Measurements from ENCODE around the gene CMIP.
A peak's percentile ranks its signal among the peaks of the same experiment; 100 is the strongest.

Gene CMIP

GRCh38 chr16:81552743-81553079, 108.1 kb downstream of the CMIP start:
- DNase-seq, result no peak

DNA sequence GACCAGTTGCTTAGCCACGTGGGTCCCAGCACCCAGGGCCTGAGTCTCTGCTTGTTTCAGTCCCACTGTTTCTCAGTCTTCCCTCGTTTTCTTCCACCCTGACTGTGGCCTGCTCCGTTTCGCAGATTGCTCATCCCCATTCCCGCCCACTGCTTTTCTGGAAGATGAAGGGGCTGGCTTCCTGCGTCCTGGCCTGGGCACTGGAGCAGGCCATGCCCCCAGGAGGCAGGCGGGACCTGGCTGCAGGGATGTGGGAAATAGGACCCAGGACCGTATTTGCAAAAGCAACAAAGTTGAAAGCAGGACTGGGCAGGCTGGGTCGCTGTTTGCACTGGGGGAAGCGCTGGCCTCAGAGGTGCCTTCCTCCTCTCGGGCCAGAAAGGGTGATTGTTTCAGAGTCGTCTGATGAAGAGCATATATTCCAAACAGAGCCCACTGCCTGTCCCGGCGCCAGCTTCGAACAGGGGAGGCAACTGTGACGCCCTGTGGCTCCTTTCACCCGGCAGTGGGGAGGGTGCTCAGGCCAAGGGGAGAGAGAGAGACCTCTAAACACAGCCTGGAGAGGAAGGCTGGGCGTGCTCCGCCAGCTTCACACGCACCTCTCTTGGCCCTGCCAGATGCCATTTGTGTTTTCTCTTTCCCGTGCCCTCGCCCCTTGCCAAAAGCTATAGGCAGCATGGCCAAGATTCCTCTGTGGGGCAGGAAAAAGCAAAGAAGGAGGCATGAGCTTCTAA, 108.6 kb downstream of the CMIP start:
- DNase-seq, result no peak

DNA sequence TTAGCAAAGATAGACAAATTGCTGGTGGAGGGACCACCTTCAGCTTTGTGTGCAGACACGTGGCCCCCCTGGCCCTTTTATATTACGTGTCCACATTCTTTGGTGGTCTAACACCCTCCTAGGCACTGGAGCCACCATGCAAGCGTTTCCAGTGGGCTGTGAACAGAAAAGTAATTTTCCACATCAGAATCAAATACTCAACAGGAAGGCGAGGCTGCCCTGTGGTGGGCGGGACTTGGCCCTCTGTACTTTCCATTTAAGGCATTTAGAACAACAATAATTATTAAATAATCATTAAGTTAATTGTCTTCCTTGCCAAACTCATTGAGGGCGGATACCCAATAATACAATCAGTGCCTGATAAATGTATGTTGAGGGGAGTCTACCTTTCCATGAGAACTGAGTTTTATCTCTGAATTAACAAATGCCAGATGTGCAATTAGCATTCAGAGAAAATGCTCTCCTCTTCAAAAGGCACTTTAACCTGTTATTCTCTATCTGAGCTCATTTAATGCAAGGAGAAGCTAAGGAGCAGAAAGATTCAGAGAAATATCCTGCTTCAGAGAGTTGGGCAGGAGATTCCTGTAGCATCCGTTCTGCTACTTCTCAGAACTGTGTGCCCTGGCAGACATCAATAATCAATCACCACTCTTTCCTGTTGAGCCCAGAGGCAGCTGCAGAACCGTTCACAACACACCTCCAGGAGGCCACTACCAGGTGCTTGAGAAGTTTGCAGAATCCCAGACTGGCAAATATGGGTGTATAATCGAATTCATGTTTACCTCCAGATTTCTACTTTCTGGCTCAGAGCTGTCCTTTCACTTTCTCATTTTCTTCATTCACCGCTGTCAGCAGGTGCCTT, 109.4 kb downstream of the CMIP start:
- no peak for DNase-seq

DNA sequence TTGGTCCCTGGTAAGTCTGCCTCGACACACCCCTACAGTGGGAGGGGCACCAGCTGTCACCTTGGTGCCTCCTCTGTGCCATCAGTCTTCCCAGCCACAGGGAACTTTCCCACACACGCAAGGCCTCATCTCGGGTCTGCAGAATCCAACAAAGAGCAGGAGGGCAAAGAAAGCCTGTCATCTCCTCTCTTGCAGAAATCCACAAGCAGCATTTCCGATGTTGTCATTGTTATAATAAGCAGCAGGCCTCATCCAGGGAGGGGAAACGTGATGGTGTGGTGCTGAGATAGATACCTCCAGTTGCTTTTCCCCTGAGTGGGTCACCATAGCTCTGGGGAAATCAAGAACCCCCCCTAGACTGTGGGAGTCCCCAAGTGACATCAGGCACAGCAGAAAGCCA, 110.4 kb downstream of the CMIP start:
- DNase-seq, result no peak

DNA sequence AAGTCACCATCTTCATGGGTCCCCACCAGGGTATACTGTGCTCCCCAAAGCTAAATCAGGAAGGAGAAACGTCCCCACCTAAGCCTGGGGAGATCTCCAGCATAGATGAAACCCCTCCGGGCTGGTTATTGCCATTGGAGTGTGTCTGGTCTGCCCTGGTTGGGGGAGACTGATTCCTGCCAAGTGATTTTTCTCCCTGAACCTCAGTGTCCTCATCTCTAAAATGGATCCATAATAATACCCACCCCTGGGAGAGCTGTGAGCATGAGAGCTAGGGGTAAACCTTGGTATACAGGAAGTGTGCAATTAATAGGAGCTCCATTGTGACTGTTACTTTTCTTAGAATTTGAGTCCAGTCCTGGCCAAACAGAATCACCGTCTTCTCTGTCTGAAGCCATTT, 111.1 kb downstream of the CMIP start:
- DNase-seq, result no peak

- DNase-seq, result no peak
Measured at GRCh38 chr16:81556715-81557284, 112.2 kb downstream of the CMIP start.

- DNase-seq, result no peak
Measured at GRCh38 chr16:81558077-81558443, 113.5 kb downstream of the CMIP start.

- no peak for DNase-seq
Measured at GRCh38 chr16:81558444-81559175, 114.0 kb downstream of the CMIP start.

DNA sequence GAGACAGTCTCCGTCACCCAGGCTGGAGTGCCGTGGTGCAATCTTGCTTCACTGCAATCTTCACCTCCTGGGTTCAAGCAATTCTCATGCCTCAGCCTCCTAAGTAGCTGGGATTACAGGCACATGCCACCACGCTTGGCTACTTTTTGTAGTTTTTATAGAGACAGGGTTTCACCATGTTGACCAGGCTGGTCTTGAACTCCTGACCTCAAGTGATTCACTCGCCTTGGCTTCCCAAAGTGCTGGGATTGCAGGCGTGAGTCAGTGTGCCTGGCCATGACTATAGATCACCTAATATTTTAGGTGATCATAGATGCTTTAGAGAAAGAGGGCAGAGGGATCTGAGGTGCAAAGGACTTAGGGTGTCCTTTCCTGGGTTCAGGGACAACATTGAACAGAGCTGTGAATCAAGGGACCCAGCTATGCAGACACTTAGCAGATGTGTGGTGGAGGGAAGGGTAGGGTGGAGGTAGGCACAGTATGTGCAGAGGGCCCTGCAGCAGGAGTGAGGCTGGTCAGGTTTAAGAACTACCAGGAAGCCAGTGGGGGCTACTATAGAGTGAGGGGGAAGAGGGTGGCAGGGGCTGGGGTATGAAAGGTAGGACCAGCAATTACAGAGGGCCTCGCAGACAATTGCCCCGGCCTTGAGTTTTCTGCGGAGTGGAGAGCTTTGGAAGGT, 116.5 kb downstream of the CMIP start:
- DNase-seq, result no peak

- no peak for DNase-seq
Measured at GRCh38 chr16:81562174-81562849, 117.7 kb downstream of the CMIP start.

DNA sequence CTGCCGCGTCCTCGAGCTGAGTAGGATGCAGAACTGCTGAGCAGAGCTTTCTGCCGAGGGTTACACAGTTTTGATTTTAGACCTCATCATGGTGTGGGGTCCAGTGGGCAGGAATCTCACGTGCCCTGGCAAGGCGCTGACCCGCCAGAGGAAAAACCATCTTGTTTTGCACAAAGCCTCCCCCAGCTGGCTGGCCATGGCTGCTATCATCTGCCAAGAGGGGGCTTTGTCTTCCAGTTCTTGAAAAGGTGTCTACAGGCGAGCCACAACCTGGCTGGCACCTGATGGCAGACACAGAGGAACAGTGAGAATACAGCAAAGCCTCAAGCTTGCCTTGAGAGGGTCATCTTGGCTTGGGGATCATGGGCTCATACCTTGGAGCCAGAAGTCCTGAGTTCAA, 118.3 kb downstream of the CMIP start:
- DNase-seq, result no peak

DNA sequence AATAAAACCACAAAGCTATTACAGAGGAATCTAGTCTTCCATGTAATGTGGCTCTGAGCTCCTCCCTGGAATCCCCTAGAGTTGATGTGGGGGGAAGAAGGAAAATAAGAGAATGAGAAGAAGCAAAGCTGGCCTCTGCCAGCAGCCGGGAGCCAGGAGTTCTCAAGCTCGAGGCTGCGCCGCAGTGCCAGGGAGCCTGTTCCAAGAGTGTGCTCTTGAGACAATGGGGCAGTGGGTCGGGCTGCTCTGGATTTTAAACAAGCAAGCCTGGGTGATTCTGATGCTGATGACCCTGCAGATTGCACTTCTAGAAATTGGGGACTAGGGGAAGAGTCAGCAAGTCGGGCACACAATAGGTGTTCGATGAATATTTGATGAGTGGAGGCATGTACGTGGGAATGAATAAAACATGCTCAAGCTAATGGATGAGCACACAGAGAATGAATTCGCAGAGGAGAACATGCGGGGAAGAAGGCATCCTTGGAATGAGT, 119.9 kb downstream of the CMIP start:
- no peak for DNase-seq

- no peak for DNase-seq
Measured at GRCh38 chr16:81565321-81566028, 120.9 kb downstream of the CMIP start.

DNA sequence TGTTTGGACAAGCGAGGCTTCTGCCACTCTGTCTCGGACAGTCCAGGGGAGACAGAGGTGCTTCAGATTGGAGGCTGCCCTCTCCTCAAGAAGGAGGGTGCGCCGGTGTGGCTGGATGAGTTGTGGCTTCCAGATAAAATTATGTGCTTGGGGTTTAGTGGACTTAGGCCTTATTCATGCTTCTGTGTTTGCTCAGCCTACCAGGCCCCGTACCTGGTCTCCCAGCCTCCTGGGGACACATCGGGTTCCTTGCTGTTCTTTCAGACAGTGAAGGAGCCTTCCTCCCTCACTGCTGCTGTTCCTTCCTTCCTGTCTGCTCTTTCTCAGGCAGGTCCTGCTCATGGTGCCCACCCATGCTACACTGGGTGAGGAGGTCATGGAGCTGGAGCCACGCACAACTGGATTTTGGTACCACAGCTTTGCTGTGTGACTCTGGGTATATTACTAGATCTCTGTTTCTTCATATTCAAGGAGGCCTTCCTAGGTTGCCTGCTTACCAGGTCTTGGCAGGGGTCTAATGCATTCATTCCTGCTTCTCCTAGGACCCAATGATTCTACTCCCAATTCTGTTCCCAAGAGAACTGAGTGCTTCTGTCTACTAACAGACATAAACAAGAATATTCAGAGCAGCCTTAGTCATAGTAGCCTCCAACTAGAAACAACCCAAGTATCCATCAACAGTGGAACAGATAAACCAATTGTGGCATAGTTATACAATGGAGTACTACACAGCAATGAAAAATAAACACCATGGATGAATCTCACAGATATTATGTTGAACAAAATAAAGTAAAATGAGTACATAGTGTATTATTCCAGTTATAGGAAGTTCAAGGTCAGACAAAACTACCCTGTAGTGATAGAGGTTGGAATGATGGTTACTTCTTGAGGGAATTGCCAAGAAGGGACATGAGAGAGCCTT, 121.7 kb downstream of the CMIP start:
- no peak for DNase-seq

- no peak for DNase-seq
Measured at GRCh38 chr16:81567087-81567486, 122.5 kb downstream of the CMIP start.

DNA sequence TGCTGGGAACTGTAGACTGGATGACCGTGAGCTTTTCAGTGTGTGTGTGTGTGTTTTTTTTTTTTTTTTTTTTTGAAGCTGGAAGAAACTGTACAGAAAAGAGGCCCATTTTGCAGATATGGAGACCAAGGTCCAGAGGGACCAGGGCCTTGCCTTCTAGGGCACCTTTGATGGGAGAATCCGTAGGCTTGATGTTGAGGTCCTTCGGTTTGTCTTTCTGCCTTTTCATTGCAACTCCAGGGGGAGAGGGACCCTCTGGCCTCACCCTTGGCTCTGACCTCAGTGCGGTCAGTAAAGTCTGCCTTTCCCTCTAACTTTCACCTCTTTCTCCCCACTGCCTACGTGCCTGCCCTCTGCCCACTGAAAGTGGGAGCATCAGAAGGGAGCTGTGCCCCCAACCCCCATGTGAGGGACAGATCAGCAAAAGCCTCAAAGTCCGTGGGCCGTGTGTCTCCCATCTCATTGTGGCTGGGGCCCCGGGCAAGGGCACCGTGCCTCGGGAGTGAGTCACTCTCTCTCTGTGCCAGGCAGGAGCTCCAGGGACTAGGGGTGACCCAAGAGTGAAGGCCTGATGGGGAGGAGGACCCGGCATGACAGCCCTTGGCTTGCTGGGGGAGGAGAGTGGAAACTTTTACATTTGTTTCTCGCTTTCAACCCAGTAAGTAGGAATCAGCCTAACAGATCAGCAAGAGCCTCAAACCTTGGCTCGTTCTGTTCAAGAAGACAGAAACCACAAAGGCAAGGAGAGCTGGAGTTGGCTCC, 123.6 kb downstream of the CMIP start:
- peak; percentile 29 for DNase-seq

GRCh38 chr16:81568749-81569087, 124.1 kb downstream of the CMIP start:
- DNase-seq, result no peak

DNA sequence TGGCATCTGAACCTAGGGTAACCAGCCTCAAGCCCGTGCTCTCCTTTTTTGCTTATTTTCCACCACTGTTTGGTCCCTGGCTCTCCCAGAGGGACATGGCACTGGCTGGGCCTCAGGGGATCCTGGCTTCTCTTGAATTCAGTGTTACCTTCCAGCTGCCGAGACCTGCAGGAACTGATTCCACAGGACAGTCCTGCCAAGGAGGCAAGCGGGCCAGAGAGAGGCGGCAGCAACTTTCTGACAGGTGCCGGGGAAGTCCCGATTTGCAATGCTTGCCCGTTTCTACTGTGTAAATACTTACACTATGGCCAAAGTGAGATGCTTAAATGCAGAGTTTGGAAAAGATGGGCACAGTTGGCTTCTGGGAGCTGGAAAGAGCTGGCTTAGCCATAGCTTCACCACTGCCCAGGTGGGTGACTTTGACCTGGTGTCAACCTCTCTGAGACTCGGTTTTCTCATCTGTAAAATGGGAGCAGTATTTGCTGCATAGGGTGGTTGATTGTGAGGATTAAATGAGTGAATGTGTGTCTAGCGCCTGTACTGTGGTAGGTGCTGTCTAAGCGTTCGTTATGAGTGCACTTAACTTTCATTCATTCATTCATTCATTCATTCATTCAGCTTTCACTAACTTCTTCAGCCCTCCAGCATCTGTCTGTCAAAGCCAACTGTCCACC, 124.9 kb downstream of the CMIP start:
- DNase-seq, result no peak

Measured in activated CD4-positive, alpha-beta T cell treated with anti-CD3 and anti-CD28 coated beads, Interleukin-2, amount 50 U/mL, for 16 hours (primary cell).